Suppressor macrophage treated with lipopolysaccharide for 1 hour (primary cell): ENCODE data around the gene CPA3.

Experiments used
- DNase-seq, 3 donors: peaks; one replicate each; pipeline ENCODE4 v3.0.0-alpha.2; 2020 to 2022

Gene CPA3

DNA sequence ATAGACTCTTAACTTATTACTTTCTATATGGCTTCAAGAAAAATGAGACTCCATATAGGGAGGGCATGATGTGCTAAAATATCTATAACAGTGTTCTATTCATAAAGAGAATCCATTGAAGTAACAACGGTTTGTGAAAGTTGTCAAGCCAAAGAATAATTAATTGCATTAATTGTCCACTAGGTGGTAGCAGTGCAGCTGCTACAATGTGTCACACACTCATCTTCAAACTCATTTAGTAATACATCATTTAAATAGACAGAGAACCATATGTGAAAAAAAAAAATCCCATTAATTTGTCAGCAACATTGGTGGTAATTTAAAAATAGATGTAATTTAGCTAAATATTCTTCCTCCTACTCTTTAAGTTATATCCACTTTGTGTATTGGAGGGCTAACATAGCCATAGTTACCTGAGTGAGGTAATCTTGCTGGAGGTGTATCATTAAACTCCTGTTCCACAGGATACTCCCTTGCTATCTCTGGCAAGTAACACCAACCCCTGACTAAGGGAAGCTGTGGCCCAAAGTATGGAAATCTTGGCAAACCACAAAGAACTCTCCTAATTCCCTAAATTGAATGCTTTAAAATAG lies 3.7 kb upstream of the CPA3 start:
- DNase-seq, result peak; percentile 57 to 79 (median 70)

DNA sequence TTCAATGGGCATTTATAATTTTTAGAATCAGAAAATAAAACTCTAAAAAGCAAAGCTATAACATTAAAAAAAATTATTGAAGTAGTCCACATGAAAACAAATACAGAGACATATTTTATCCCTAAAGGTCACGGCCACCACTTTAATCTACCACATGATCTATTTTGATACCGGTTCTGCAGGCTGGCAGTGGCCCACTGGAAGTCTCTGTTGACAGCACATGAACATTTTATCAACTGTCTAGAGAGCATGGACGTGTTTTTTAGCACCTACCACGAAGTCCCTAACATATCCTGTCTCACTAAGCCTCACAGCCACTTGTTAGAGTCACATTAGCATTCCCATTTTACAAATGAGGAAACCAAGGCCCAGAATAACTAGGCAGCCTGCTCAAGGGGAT lies 1.8 kb upstream of the CPA3 start:
- DNase-seq, result no peak

DNA sequence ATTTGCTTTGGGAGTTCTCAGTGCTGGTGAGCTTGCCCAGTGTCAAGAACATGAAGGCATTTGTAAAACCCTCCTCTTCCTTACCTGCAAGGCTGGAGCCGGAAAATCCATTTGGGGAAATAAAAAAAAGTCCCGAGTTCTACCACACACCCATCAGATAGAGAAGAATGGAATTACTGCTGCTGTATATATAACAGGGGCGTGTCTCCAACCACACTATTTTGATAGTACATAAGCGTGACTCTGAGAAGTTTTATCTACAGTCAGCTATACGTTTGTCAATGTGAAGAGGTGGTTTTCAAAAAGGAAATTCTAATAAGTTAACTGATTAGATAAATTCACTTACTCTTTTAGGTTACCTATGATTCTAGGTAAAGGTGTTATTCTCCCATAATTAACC lies 1.3 kb upstream of the CPA3 start:
- no peak for DNase-seq

DNA sequence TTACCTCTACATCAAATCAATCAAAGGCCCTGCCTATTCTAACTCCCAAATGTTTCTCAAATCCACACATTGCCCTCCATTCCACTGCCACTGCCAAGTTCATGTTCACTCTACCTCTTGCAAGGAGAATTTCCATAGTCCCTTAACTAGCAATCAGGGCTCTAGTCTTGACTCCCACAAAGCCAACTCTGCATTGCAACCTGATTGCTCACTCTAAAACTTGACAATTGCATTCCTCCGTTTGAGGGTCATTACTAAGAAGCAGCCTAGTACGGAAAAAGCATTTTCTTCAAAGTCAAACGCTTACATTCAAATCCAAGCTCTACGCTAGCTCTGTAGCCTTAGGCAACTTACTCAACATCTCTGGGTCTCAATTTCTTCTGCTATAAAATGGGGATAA lies 1.2 kb downstream of the CPA3 start:
- no peak for DNase-seq

DNA sequence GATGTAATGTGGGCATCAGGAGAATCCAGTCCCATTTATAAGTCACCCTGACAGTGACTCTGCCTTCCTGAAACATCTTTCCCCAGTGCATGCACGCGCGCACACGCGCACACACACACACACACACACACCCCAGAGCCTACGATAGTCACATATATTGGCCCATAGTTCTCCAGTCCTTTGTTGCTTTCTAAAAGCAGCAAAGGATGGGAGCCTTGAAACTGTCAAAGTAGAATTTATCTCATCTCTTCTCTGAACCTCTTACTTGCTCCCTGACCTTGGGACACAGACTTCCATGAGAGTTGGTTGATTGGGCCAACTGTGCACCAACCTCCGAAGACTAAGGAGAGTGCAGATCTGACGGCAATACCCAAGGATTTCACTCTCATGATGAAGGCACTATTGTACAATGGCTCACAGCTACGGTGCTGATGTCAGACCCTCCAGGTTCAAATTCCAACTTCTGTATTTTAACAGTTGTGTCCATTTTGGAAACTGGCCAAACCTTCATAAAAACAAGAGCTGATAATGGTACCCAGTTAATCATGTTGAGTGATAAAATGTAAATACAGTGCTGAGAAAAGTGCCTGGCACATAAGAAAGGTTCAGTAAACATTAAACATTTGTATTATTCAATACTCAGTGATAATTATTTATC lies 8.3 kb downstream of the CPA3 start:
- DNase-seq, result peak in 1 of 3 donors; percentile 19

DNA sequence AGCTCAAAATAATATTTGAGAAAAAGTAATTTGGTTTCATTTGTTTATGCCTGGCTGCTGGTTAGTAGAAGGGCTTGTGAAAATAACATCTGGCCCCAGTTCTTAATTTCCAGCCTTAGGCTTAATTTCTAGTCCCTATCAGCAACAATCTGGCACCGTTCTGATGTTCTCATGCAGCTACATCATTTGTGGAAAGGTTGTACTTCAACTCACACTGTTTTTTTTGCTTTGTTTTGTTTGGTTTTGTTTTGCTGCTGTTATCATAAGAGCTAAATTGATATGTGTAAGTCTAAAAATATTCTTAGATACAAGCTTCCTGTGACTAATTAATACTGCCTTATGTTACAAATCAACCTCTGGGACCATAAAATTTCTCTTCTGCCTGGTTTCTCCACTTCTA lies 8.9 kb downstream of the CPA3 start:
- no peak for DNase-seq

DNA sequence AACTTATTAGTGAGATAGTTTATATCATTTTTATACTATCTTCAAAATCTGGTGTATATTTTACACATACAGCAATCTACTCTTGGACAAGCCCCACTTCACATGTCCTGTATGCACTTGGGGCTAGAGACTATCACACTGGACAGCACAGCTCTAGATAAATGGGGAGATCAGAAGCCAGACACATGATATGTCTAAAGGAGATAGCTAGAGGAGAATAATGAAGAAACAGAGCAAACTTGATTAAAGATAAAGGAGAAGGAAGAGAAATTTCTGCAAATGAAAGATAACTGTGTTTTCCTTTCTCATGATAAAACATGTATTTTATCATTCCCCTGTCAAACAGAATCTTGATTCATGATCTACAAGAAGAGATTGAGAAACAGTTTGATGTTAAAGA lies 13.0 kb downstream of the CPA3 start:
- DNase-seq, result no peak

DNA sequence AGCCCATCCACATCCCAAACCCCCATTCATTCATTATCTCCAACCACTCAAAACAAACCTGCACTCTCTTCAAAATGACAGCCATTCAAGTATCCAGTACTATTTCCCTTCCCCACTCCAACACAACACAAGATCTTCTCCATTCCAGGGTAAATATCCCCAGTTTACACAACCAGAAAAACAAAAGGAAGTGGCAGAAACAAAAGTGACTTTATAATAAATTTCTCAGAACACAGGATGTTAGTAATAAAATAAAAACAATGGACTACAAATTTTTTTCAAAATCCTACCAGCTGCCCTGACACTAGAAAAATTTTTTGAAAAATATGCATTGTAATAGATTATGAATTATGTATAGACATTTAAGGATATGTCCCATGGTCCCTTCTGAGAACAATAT lies 14.2 kb downstream of the CPA3 start:
- no peak for DNase-seq

DNA sequence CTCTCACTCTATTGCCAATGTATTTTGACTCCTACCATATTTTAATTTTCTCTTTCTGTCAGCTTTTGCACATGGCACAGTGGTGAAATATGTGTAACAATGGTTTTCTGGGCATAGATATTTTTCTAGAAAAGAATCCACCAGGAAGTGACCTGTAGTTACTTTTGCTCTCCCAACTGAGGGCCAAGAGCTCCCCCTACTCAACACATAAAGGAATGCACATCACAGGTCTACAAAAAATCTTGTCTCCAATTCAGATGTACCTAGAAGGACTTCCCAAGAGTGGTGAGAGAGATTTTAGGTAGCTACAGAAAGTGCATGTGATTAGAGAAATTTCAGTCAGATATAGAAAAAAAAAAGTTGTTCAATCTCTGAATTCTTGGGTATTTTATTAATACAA lies 15.6 kb downstream of the CPA3 start:
- DNase-seq, result peak; percentile 28 to 35 (median 29)

DNA sequence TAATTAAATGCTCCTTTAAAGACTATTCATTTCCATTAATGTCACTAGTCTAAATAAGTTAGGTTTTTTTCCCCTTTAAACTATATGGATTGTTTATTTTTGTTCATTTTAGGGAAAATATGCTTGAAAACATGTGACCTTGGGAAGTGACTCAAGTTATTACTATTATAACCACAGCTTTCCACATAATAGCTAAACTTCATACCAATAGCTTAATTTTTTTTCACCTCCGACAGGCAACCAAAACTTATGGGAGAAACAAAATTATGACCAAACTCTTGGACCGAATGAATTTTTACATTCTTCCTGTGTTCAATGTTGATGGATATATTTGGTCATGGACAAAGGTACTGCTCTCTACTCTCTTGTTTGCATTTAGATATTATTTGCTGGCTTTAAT lies 16.2 kb downstream of the CPA3 start:
- DNase-seq, result no peak

DNA sequence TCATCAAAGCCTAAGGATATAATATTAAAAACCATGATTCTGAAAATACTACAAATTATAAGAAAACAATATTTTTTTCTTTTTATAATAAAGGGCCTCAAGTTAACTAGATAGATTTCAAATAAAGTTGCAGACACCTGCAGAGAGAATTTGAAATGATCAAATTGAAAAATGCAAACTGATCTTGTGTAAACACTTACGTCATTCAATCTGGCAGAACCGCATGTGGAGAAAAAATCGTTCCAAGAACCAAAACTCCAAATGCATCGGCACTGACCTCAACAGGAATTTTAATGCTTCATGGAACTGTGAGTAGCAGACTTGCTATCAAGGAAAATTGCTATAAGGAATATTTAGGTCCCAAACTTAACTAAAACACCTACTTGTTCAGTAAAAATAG lies 17.2 kb downstream of the CPA3 start:
- DNase-seq, result no peak

DNA sequence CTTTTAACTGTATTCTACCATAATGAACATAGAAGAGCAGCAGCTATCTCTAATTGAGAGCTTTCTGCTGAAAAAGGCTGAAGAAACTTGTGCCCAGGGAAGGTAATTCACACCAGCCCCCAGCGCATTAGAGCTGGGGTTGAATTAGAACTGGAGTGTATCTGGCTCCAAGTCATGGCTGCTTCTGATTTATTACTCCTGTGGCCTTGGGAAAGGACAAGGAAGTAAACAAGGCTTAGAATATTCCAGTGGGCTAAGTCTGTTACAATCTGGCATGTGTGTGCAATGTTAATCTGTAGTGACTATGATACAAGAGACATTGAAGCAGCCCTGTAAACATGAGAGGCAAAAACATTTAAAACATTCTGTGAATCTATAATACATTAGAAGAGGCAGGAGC lies 18.1 kb downstream of the CPA3 start:
- no peak for DNase-seq

DNA sequence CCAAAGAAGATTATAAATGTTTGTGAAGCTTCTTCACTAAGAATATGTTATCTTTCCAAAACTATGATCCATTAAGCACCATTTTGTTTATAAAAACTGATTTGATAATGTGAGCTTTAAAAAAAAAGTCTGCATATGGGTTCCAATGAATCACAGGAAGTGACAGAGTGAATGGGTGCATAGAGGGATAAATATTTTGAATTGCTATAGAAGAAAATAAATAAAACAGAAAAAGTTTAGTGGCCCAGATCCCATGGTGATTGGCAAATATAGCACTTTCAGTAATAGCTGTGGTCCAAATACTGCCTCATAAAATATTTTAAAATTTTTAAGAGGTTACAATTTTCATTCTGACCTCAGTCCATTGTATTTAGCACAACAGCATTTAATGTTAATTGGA lies 19.2 kb downstream of the CPA3 start:
- DNase-seq, result no peak

DNA sequence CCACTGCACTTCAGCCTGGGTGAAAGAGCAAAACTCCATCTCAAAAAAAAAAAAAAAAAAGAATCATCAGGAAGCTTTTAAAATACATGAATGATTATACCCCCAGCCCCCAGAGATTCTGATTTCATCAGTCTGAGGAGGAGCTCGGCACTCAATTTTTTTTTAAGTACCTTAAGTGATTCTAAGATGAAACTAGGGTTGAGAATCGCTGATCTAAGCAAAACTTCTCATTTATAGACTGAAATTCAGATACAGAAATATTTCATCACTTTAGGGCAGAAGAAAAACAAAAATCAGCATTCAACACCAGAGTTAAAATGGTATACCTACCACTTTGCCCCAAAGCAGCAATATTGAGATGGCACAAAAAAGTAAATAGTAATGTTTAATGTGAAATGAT lies 24.7 kb downstream of the CPA3 start:
- no peak for DNase-seq

DNA sequence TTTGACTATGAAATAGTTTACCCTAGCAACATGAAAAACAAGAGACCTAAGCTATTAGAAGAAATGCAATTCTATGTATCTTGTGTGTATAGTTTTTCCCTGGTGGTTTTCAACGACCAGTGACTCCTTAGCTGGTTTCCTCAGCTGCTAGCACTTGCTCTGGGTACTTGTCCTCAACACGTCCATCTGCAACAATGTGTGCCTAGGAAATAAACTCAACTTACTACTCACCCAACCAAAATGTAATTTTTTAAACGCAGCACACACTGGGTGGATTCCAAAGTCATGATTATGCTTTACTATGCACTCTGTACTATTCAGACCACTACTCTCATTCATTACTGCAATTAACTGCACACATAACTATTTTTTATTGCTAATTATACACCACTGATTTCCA lies 31.0 kb downstream of the CPA3 start:
- no peak for DNase-seq

DNA sequence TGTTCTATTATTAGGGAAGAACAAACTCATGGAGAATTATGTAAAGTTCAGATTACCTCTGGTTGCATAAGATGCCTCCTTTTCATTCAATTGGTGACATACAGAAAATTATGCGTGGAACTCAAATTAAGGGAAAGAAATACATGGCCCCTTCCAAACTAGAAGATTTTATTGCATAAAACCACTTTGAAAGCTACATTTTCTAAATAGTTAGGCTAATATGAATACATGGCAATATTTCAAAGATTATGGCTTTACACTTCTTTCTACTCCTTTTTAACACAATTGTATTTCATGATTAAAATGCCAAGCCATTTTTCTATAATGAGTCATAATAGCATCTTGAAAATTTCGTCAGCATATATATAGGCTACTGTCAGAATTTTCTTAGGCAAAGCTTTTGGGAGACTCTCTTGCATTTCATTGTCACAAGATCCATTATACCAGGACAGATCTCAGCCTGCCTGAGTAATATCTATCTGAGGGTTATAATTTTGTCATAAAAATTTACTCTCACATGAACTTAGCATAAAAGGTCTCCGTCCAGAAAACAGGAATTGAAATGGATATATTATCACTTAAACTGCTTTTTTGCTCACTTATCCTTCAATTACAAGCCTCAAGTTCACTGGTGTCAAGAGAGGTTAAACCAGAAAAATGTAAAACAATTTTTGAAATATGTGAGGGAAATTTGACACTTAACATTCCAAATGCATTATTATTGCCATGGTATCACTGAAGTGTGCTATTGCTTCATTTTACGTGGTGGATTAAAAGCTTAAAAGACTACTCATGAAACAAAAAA lies 37.1 kb downstream of the CPA3 start:
- DNase-seq, result no peak

DNA sequence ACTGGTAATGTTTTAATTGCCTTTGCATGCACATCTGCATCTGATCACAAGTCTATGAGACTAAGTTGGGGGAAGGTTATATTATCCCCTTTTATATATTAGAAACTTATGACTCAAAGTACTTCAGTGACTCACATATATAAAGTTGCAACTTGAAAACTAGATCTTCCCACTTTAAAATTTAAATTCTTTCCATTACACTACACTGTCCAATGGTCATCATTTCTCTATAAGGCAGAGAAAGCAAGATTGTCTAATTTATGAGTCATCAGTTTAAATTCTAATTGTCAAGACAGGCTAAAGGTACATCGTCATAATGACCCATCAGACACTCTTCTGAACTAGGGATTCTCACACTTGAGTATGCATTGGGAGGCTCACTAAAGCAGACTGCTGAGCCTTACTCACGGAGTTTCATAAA lies 37.9 kb downstream of the CPA3 start:
- DNase-seq, result peak in 1 of 3 donors; percentile 3

DNA sequence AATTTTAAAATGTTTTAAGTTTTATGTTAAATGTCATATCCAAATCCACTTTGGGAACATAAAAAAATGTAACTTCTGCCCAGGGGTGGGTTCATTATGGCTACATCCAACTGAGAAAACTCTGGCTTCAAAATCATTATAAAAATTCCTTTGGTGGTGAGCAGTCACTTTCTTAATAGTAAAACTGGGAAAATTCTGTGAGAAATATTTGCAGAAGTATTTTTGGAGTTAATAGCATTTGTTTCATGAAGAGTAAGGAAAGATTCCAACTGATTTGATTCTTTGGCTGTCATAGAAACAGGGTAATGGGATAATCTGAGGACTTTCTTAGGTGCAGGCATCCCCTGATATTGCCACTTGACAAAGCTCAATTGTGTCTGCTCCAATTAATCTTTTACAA lies 38.8 kb downstream of the CPA3 start:
- DNase-seq, result no peak

DNA sequence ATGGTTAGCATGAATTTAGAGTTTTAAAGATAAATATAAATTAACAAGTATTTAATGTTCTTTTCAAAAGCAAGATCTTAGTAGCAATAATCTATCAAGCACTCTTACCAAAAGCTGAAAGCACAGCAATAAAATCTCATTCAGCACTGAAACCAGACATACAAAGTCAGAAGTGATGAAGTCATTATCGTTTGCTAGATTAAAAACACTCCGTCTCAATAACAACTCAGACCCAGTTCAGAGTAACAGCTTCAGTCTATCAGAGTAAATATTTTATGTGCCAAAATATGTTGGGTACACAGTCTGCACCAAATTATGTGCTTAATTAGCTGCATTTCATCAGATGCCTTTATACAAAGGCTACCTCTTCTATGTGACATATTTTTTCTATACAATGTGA lies 41.6 kb downstream of the CPA3 start:
- no peak for DNase-seq

DNA sequence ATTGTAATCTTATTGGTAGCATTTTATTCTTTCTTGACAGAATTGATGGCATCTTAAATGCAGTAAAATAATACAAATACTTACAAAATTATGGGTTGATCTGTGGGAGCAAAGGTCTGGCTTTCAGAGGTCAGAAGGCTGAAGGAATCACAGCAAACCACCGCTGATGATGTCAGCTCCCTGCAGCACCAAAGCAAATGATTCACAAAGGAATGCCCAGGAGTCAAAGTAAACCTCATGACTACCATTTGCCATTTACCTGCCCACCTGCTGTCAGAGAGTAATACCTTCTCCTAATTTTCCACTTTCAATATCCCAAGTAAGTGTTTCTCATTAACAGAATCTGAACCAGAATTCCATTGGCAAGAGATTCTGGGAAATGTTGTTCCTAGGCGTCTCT lies 46.1 kb downstream of the CPA3 start:
- DNase-seq, result no peak

DNA sequence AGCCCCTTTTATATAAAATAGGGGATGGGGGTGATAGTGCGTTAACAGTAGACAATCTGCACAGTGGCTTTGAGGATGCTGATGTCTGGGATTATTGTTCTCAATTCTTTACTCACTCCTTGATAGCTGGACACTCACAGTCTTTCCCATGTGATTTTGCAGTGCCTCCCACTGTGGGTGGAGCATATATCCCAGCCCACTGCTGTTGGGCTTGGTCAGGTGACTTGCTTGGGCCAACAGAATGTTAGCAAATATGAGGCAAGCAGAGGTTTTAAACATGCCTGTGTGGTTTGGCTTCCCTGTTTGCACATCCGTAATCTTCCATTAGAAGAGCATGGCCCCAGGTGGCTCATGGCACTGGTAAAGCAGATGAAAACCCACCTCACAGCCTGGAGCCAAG lies 46.5 kb downstream of the CPA3 start:
- DNase-seq, result no peak

DNA sequence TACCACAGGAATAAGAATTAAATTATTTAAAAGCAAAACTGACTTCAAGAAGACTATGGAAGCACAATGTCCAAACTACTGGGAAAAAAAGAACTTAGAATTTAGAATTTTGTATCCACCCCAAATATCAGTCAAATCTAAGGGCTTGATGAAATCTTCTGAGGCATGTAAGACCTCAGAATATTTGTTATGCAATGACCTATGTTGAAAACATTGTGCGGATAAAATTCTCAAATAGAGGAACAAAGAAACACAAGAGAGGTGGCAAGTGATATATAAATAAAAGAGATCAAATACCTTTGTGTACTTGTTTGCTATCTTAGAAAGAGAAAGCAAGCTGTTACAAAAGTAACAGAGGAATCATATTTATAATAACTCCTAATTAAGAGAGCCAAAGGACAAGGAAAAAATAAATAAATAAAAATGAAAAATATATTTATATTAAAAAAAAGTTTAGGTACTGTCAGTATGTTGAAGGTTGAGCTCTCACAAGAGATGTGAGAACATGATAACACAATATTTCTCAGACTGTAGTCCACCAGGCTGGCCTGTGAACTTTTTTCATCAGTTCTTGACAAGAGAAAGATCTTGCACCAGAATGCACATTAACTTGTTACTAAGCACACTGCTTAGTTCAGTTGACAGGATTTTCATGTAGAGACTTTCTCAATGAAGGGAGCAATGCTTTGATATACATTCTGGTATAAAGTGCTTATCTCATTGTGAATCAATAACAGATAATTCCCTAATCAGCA lies 50.0 kb downstream of the CPA3 start:
- DNase-seq, result peak; percentile 3 to 56 (median 41)

DNA sequence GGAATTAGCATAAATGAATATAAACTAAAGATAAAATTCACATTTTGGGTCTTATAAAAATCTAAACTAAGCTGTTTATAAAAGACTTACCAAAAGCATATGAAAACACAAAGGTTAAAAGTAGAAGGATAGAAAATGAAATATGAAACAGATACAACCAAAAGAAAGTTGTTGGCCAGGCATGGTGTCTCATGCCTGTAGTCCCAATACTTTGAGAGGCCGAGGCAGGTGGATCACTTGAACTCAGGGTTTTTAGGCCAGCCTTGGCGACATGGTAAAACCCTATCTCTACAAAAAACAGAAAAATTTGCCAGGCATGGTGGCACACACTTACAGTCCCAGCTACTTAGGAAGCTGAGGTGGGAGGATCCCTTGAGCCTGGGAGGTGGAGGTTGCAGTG lies 51.0 kb downstream of the CPA3 start:
- DNase-seq, result no peak

DNA sequence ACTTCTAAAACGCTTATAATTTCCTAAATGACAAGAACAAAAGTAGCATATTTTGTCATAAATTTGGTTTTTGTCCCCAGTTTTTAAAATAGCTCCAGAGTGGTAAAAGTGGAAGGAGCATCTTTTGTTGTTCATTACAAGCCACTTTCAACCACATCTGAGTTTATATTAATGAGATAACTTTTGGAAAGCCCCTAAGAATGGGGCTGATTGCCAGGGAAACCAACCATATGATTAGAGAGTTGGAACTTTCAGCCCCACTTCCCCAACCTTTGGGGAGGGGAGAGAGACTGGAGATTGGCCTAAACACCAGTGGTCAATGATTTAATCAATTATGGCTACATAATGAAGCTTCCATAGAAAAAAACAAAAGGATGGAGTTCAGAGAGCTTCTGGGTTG lies 57.4 kb downstream of the CPA3 start:
- DNase-seq, result no peak
